ENCODE measurements around the gene TDP1.

DNA sequence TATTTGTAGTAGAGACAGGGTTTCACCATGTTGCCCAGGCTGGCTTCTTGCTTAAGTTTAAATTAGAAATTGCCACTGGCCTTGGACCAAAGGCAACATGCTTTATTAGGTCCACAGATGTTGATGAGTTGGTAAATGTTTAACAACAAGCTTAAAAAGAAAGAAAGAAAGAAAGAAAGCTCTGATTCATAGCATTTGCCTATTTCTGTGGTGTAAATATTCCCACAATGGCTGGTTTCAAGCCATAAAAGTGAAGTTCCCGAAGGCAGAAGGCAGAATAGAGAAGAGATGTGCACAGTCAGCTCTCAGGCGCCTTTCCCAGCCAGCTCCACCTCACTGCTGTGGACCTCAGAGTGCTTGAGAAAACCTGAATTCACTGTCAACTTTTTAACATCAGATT lies 132.4 kb downstream of the TDP1 start:
- TF ChIP-seq, protein P1, sequence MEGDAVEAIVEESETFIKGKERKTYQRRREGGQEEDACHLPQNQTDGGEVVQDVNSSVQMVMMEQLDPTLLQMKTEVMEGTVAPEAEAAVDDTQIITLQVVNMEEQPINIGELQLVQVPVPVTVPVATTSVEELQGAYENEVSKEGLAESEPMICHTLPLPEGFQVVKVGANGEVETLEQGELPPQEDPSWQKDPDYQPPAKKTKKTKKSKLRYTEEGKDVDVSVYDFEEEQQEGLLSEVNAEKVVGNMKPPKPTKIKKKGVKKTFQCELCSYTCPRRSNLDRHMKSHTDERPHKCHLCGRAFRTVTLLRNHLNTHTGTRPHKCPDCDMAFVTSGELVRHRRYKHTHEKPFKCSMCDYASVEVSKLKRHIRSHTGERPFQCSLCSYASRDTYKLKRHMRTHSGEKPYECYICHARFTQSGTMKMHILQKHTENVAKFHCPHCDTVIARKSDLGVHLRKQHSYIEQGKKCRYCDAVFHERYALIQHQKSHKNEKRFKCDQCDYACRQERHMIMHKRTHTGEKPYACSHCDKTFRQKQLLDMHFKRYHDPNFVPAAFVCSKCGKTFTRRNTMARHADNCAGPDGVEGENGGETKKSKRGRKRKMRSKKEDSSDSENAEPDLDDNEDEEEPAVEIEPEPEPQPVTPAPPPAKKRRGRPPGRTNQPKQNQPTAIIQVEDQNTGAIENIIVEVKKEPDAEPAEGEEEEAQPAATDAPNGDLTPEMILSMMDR (IDR thresholded peaks at IDR 0.05; ENCODE audit: low read length), result no peak
- TF ChIP-seq EZH2 (IDR thresholded peaks at IDR 0.05; ENCODE audit: borderline replicate concordance, low read length), result no peak

Data from OCI-LY1 (cell line).